ENCODE data around the gene KIAA1671.

KIAA1671 gene

GRCh38 chr22:24953384-24954113 lies 1.0 kb downstream of the KIAA1671 start:
- DNase-seq = no peak

DNA sequence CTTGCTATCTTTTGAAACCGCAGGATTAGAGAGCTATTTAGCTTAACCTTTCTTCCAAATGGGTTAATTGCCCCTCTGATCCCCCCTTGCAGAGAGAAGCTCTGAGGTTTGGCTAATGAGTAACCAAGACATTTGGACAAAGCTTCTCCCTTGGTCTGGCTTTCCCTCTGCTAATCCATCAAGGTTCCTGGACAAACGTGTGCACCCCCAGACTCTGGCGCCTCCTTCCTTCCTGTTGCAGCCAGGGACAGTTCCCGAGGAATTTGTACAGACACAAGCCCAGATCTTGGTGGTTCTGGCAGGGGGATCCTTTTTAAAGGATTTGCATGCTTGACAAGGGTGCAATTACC lies 1.6 kb downstream of the KIAA1671 start:
- no peak for DNase-seq

GRCh38 chr22:24954856-24955255 lies 2.3 kb downstream of the KIAA1671 start:
- DNase-seq = no peak

- DNase-seq = no peak
Observed at GRCh38 chr22:24957043-24957442, 4.5 kb downstream of the KIAA1671 start.

GRCh38 chr22:24961217-24961844 lies 8.8 kb downstream of the KIAA1671 start:
- no peak for DNase-seq

DNA sequence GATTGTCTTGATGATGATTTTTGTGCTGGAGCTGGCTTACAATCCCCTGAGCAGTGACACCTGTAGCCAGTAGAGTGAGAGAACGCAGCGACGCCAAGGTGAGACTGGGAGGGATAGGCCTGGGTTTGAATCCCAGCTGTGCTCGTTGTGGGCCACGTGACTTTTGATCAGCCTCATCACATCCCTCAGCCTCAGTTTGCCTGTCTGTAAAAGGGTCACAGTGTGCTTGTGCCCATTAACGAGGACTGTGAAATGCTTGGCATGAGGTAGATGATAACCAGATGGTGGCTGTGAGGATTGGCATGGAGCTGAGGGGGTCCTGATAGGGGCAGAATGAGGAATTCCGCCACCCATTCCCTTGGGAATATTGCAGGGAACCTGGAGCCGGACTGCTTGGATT lies 9.6 kb downstream of the KIAA1671 start:
- no peak for DNase-seq

DNA sequence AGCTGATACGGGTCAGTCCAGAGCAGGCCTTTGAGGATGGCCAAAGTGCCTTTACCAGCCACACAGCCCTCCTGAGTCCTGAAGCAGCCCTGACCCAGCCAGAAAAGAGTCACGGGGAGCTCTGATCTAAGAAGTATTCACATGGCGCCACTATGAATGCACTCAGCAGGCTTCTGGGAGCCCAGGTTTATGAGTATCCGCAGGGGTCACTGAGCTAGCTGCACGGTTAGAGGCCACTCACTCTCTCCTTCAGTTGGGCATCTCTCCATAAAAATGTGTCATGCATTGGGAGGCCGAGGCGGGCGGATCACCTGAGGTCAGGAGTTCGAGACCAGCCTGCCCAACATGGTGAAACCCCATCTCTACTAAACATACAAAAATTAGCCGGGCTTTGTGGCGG lies 10.3 kb downstream of the KIAA1671 start:
- no peak for DNase-seq

DNA sequence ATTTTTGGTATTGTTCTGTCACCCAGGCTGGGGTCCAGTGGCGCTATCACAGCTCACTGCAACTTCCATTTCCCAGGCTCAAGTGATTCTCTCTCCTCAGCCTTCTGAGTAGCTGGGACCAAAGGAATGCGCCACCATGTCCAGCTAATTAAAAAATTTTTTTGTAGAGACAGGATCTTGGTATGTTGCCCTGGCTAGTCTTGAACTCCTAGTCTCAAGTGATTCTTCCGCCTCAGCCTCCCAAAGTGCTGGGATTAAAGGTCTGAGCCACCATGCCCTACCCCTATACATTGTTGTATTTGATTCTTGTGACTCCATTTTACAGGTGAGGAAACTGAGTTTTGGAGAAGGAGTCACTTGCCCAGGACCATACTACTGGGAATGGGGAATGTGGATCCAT lies 11.9 kb downstream of the KIAA1671 start:
- DNase-seq = no peak

DNA sequence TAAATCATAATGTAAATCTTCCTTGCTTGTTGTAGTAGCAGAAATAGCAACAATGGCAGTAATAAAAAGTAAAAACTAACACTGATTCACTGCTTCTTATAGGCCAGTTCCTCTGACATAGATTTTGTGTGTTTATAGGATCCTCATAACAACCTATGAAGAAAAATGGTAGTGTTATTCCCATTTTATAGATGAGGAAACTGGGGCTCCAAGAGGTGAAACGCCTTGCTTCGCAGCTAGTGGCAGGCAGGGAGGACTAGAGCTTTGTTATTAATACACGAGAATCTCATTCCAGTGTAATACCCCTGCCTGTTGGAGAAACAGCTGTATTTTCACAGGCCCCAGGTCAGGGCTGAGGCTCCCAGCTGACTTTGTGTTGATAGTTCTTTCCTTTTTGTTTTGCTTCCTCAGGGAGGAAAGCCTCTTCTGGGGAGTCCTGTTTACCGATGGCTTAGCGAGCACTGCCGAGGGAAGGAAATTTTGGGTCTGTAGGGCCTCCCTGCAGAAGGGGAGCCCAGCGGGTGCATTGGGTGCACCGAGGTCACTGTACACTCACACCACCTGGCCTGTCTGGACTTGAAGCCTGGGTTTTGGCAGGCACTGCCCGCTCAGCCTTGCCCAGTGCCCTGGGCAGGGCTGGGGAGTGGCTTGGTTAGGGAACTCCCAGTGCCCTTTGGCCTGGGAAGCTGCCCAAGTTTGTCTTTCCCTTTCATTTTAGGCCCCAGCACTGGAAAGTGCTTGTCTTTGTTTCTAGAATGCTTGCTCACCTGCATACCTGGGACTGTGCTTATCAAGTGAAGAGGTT lies 13.5 kb downstream of the KIAA1671 start:
- DNase-seq = no peak

GRCh38 chr22:24968066-24968561 lies 15.6 kb downstream of the KIAA1671 start:
- DNase-seq = no peak

GRCh38 chr22:24969560-24970301 lies 17.2 kb downstream of the KIAA1671 start:
- no peak for DNase-seq

GRCh38 chr22:24972369-24972768 lies 19.9 kb downstream of the KIAA1671 start:
- DNase-seq = no peak

GRCh38 chr22:24973872-24974271 lies 21.4 kb downstream of the KIAA1671 start:
- DNase-seq = no peak

GRCh38 chr22:24975125-24975640 lies 22.7 kb downstream of the KIAA1671 start:
- no peak for DNase-seq

DNA sequence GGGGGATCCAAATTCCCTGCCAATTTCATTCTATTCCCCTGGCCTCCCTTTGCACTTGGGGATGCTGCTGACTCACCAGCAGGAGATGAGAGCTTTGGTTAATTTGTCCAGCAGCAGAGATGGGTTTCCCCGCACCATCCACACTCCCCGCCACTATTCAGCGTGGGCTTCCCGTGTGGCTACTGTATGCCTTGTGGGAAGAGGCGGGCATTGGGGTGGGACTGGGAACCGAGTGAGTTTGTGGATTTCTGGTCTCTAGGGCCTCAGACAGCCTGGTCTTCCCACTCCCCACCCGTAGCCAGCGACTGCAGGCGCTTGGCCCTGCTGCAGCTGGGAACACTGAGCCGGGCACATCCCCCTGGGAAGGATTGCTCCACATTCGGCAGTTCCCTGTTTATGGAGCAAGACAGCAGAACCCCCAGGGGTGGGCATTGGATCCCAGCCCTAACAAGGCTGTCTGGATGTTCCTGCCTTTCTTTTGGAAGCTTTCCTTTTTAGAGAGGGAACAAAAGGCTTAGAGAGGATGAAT lies 23.4 kb downstream of the KIAA1671 start:
- DNase-seq = no peak

DNA sequence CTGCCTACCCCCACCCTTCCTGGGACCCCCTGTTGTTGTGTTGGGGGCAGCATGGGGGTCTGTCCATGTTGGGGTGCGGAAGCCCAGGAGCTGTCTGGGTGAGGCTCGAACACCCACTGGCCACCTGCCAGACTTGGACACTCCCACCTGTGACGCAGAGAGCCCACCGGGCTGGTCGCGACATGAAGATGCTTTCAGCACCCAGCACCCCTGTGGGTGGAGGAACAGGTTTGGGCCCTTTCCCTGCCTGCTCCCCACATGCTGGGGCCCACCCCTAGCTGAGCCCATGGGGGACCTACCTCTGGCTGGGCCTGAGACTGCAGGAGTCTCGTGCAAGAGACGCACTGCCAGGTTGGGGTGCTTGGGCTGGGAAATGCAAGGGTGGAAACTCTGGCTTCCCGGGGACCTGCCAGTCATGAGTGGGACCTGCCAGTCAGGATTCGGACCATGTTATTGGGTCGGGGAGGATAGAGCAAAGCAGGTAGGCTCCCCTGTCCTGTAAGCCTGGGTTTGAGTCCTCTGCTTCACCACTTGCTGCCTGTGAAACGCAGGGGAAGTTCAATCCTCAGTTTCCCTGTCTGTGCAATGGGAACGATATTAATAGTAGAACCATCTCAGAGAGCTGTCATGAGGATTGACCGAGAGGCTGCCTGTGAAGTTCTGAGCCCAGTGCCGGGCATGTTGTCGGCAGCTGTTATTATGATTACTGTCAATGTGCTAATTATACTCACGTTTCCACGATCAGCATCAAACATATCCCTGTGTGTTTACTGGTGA lies 24.1 kb downstream of the KIAA1671 start:
- no peak for DNase-seq

- no peak for DNase-seq
Observed at GRCh38 chr22:24977370-24978221, 25.1 kb downstream of the KIAA1671 start.

- DNase-seq = no peak
Observed at GRCh38 chr22:24978308-24978707, 25.8 kb downstream of the KIAA1671 start.

GRCh38 chr22:24981066-24981465 lies 28.6 kb downstream of the KIAA1671 start:
- DNase-seq = no peak

- DNase-seq = no peak
Observed at GRCh38 chr22:24981656-24982055, 29.1 kb downstream of the KIAA1671 start.
